NCI-H345 treated with DMSO at 0.1 percent for 48 hours (cell line): ENCODE measurements around the gene SEC24A.
"Not testable (repeated sequence)": the region's sequence is repeated elsewhere in the genome, so short reads cannot be mapped to it uniquely, and the experiment has no call there.

Source experiments
- DNase-seq: peaks from one replicate; lab custom pipeline; 2025; ENCODE audit not compliant: unreplicated experiment; lab: John Stamatoyannopoulos, UW

Gene SEC24A

DNA sequence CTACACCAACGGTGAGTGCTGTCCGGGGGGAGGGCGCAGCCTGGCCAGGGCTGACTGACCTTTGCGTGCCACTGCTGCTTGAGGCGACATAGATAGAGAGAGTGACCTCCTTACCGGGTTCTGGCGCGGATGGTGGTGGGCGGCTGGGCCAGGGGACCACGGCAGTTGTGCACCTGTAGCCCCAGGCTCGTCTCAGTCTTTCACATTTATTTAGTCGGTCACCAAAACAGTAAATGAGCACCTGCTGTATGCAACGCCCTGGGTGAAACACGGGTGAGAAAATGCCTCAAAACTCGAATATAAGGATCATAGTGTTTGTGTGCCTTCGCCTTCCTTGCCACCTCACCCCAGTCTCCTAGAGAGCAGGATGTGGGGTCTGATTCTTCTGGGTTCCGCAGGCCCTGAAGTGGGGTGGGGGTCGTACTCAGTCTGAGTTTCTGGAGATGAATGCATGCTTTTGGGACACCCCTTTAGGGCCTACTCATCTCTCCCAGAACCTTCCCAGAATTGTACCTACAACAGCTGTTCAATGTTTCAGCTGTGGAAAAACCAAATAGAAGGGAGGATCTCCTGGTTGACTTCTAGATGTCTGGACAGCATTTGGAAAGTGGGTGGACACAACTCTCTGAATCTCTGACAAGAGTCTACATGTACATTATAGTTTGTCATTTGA, 714 bp downstream of the SEC24A start:
- no peak for DNase-seq

DNA sequence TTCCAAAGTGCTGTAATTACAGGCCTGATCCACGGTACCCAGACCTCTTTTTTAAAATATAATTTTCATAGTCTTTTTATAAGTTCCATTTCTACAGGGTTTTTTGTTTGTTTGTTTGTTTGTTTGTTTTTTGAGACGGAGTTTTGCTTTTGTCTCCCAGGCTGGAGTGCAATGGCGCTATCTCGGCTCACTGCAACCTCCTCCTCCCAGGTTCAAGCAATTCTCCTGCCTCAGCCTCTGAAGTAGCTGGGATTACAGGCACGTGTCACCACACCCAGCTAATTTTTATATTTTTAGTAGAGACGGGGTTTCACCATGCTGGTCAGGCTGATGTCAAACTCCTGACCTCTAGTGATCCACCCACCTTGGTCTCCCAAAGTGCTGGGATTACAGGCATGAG, 2.1 kb downstream of the SEC24A start:
- not testable (repeated sequence) for DNase-seq

- DNase-seq: no peak
These were observed 2.9 kb downstream of the SEC24A start for GRCh38 chr5:134651531-134651930.

DNA sequence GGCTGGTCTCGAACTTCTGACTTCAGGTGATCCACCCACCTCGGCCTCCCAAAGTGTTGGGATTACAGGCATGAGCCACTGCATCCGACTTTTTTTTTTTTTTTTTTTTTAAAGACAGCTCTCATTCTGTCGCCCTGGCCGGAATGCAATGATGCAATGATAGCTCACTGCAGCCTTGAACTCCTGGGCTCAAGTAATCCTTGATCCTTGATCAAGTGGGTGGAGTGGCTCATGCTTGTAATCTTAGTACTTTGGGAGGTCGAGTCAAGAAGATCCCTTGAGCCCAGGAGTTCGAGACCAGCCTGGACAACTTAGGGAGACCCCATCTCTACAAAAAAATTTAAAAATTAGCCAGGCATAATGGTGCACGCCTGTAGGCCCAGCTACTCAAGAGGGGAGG, 8.1 kb downstream of the SEC24A start:
- DNase-seq: no peak

DNA sequence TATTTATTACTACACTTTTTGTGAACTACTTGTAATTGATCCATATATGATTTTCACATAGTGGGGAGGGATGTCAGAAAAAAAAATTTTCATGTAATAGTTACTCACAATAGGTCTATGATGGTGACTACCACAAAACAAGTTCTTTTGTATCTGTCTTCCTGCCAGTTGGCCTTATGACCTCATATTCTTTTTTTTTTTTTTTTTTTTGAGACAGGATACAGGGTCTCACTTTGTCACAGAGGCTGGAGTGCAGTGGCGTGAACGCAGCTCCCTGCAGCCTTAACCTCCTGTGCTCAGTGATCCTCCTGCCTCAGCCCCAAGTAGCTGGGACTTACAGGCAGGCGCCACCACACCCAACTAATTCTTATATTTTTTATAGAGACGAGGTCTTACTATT, 10.9 kb downstream of the SEC24A start:
- DNase-seq: no peak

DNA sequence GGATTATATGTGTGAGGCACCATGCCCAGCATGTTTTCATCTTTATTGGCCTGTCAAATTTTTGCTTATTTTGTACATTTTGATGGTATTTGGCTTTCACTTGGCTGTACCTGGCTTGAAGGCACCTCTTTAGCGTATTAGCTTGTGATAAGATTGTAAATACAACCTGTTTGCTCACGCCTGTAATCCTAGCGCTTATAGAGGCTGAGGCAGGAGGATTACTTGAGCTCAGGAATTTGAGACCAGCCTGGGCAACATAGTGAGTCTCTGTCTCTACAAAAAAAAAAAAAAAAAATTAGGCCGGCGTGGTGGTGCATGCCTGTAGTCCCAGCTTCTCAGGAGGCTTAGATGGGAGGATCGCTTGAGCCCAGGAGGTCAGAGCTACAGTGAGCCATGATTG, 11.3 kb downstream of the SEC24A start:
- no peak for DNase-seq

DNA sequence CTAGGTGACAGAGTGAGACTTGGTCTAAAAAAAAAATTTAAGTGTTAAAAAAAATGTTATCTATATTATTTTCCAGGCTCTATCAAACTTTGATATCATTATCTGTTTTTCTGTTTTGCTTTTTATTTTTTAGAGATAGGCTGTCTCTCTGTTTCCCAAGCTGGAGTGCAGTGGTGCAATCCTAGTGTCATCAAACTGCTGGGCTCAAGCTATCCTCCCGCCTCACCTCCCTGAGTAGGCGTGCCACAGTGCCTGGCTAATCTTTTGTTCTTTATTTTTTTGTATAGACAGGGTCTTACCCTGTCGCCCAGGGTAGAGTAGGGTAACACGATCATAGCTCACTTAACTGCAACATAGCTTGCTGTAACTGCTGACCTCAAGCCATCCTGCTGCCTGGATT, 14.4 kb downstream of the SEC24A start:
- DNase-seq: no peak

DNA sequence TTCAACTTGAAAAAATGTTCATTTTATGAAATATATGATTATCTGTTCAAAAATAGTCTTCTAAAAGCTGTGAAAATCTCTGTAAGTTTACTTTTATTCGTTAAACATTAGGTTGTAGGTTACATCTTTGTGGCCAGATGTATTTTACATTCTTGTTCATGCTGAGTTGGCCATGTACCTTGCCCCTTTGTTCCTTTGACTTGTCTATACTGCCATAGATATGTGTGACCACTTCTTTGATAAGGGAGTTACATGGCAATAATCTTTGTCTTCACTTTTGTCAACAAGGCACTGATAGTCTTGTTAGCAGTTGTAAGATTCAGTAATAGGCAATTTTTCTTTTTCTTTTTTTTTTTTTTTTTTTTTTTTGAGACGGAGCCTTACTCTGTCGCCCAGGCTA, 15.9 kb downstream of the SEC24A start:
- DNase-seq: no peak

- DNase-seq: not testable (repeated sequence)
These were observed 25.0 kb downstream of the SEC24A start for GRCh38 chr5:134673546-134673945.

DNA sequence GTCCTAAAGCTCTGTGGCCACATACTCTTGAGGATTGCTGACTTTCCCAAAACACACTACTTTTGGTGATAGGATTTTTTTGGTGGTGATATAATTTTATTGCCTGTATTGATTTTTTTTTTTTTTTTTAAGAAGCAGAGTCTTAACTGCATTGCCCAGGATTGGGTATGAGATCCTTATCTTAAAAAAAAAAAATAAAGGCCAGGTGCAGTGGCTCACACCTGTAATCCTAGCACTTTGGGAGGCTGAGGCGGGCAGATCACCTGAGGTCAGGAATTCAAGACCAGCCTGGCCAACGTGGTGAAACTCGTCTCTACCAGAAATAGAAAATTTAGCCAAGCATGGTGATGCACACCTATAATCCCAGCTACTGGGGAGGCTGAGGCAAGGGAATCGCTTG, 28.8 kb downstream of the SEC24A start:
- not testable (repeated sequence) for DNase-seq

- DNase-seq: not testable (repeated sequence)
These were observed 41.6 kb downstream of the SEC24A start for GRCh38 chr5:134690144-134690543.

DNA sequence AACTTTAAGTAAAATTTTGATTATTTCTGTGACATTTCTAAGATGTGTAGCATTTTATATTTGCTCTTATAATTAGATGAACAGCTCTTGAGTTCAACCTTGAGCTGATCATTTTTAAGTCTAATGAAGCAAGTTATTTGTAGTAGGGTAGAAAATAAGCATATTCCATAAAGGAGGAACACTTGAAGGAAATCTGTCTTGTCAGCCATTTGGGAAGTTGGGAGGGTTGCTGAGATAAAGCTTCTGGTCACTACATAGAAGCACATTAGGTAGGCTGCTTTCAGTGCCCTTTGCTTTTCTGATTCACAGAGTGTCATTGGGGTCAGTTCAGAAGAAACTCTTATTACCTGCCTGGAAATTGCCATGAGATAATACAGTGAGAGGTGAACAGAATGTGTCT, 44.1 kb downstream of the SEC24A start:
- no peak for DNase-seq

- DNase-seq: no peak
These were observed 59.7 kb downstream of the SEC24A start for GRCh38 chr5:134708301-134708700.

DNA sequence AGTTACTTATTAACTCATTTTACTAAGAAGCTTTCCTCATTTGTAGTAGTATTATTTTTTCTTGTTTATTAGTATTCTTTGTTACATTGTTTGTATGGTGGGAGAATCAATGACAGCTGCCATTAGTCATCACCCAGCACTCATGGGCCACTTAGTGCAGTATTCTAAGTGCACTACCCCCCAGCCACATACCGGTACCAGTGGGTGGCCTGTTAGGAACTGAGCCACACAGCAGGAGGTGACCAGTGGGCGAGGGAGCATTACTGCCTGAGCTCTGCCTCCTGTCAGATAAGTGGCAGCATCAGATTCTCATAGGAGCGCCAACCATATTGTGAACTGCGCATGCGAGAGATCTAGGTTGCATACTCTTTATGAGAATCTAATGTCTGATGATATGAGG, 65.5 kb downstream of the SEC24A start:
- DNase-seq: no peak

- no peak for DNase-seq
These were observed 66.0 kb downstream of the SEC24A start for GRCh38 chr5:134714541-134714940.

DNA sequence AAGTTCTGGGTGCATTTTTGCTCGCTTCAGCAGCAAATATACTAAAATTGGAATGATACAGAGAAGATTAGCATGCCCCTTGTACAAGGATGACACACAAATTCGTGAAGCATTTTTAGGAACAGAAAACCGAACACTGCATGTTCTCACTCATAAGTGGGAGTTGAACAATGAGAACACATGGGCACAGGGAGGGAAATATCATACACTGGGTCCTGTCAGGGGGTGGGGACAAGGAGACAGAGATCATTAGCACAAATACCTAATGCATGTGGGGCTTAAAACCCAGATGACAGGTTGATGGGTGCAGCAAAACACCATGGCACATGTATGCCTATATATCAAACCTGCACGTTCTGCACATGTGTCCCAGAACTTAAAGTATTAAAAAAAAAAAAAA, 66.9 kb downstream of the SEC24A start:
- not testable (repeated sequence) for DNase-seq

DNA sequence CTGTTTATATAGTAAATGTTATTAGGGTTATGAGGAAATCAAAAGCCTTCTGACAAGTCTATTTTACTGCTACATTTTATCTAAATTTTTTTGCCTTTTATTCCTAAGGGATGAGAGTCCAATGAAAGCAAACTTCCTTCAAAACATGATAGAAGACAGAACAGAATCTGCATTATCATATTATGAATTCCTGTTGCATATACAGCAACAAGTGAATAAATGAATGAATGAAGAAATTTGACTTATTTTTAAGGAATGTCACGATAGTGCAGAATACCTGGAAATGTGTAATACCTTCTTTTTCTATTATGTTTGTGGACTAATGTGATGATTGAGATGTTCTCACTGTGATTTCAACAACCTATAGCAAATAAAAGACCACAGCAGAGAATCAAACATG, 76.3 kb downstream of the SEC24A start:
- DNase-seq: no peak

GRCh38 chr5:134732819-134733218, 84.2 kb downstream of the SEC24A start:
- DNase-seq: no peak

GRCh38 chr5:134735243-134735642, 86.7 kb downstream of the SEC24A start:
- no peak for DNase-seq

GRCh38 chr5:134736173-134736812, 87.7 kb downstream of the SEC24A start:
- DNase-seq: no peak

GRCh38 chr5:134738133-134738962, 89.8 kb downstream of the SEC24A start, which contains the start of gene CAMLG:
Gene CAMLG, plus strand, starts transcription at chr5:134738548. Its CDS starts 73 bp downstream, at chr5:134738621.
- DNase-seq: peak; percentile 85
